ENCODE measurements around the gene FLRT2.

DNA sequence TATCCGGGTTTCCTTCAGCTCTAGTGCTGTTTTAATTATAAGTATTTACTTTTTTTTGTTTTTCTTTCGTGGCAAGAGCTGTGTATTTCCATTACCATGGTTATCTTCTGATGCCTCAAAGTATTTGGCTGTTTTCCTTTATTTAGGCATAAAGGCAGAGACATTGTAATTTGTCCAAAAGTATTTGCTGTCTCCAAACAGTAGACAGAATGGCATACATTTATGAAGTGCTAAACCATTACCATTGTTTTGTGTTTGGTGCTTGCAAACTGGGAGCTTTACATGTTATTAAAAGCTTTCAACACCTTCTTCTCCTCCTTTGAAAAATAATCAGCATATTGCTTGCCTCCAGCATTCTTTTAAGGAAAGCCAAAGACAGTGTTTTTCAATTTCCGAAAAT is 46.3 kb downstream of the FLRT2 start:
- TF ChIP-seq, protein P1, sequence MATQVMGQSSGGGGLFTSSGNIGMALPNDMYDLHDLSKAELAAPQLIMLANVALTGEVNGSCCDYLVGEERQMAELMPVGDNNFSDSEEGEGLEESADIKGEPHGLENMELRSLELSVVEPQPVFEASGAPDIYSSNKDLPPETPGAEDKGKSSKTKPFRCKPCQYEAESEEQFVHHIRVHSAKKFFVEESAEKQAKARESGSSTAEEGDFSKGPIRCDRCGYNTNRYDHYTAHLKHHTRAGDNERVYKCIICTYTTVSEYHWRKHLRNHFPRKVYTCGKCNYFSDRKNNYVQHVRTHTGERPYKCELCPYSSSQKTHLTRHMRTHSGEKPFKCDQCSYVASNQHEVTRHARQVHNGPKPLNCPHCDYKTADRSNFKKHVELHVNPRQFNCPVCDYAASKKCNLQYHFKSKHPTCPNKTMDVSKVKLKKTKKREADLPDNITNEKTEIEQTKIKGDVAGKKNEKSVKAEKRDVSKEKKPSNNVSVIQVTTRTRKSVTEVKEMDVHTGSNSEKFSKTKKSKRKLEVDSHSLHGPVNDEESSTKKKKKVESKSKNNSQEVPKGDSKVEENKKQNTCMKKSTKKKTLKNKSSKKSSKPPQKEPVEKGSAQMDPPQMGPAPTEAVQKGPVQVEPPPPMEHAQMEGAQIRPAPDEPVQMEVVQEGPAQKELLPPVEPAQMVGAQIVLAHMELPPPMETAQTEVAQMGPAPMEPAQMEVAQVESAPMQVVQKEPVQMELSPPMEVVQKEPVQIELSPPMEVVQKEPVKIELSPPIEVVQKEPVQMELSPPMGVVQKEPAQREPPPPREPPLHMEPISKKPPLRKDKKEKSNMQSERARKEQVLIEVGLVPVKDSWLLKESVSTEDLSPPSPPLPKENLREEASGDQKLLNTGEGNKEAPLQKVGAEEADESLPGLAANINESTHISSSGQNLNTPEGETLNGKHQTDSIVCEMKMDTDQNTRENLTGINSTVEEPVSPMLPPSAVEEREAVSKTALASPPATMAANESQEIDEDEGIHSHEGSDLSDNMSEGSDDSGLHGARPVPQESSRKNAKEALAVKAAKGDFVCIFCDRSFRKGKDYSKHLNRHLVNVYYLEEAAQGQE (IDR thresholded peaks at IDR 0.05; ENCODE audit: low read depth), result no peak
- TF ChIP-seq FOXM1 (IDR thresholded peaks at IDR 0.05; ENCODE audit: borderline replicate concordance, low read depth), result no peak
- TF ChIP-seq CEBPB (IDR thresholded peaks at IDR 0.05), result no peak
- TF ChIP-seq TCF12 (IDR thresholded peaks at IDR 0.05; ENCODE audit: low read depth), result no peak
- TF ChIP-seq RAD21 (IDR thresholded peaks at IDR 0.05; ENCODE audit: low read depth), result no peak
- no peak for TF ChIP-seq YY1 (IDR thresholded peaks at IDR 0.05; ENCODE audit: low read depth)

All from Ishikawa (cell line).